Stimulated activated CD4-positive, alpha-beta T cell treated with anti-CD3 and anti-CD28 coated beads, TNF-alpha, amount 100 ng/mL, for 4 hours (primary cell): Measurements from ENCODE around the gene TANGO2.

Experiments used
- DNase-seq, 3 experiments: peaks; one replicate each; pipeline ENCODE4 v3.0.0-alpha.2; 2020; ENCODE audit warnings: low read depth in 3 of 3

TANGO2 gene

GRCh38 chr22:20026204-20026908, 5.4 kb downstream of the TANGO2 start:
- DNase-seq = no peak

- DNase-seq = no peak
Observed at GRCh38 chr22:20026996-20027601, 6.2 kb downstream of the TANGO2 start.

GRCh38 chr22:20027966-20028854, 7.3 kb downstream of the TANGO2 start:
- DNase-seq = no peak

DNA sequence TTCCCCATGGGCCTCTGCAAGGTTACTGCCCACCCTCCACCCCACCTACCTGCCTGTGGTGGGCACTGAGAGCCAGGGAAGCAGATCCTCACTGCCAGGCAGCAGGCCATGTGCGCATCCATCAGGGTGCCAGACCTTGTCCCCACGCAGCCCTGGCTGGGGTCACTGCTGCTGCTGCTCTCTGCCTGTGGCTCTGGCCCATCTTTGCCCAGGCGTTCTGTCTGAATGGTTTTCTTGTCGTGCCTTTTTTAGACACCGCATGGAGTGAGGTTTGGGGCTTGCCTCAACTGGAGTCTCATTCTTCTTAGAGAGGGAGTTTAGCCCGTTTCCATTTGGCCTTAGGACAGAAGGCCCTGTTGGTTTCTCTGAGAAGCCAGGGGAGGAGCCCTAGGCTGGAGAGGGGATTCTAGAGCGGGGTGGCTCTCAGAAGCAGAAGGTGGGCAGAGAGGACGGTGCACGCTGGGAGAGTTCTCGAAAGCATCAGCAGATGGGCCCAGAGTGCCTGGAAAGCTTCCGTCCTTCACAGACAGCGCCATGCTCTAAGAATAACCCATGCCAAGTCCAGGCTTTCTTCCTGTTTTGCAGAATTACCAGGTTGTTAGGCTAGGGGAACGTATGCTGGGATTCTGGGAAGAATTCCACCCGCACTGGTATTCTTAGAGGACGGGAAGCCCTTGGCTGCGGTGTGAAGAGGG, 8.1 kb downstream of the TANGO2 start:
- no peak for DNase-seq

DNA sequence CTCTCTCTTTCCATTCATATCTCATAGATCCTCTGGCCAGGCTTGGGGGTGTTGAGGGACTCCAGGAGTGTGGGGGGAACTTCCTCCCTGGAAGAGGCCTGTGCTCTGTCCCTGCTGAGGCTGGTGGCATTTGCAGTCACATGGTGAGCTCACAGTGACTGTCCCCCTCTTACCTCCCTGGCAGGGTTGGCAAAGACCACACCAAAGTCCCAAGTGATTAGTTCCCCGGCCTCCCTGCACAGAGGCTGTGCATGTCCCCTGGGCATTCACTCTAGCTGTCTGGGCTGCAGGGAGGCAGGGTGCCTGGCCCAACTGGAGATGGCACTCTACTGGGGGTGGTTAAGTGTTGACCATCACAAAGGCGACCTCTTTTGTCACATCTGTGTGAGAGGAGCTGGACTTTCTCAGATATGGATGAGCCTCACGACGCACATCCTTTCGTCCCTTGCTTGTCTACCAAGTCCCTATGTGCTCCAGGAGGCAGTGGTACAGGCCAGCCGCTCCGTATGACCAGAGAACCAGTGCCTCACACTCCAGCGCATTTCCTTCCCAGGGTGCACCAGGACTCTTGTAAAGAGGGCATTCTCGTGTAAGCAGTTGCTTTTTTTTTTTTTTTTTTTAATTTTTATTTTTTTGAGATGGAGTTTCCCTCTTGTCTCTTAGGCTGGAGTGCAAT, 8.8 kb downstream of the TANGO2 start:
- no peak for DNase-seq

DNA sequence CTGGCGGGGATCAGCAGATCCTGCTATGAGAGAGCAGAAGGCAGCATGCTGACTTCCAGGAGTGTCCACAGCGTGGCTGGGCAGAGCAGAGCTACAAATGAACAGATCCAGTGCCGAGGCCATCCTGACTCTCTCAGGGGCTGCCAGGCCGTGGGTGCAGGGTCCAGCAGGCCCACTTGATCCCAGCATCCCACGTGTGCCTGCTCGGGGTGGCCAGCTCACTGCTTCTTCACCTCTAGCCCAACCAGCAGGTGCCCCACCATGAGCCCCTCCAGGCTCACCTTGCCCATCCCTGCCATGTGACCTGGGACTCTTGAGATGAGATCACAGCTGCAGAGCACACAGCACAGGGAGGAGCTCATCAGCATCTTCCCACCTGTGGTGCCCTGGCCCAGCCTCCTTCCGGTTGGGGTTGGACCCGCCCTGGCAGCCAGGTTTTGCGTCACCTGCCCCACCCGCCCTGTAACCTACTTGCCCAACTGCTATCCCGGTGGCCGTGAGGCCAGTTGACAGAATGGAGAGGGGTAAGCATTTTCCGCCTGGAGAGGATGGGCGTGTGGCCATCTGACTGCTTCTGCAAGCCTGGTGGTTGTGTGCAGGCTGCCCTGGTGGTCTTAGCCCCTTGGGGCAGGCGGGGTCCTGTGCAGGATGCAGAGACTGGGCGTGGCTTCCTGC, 11.0 kb downstream of the TANGO2 start:
- DNase-seq = no peak

DNA sequence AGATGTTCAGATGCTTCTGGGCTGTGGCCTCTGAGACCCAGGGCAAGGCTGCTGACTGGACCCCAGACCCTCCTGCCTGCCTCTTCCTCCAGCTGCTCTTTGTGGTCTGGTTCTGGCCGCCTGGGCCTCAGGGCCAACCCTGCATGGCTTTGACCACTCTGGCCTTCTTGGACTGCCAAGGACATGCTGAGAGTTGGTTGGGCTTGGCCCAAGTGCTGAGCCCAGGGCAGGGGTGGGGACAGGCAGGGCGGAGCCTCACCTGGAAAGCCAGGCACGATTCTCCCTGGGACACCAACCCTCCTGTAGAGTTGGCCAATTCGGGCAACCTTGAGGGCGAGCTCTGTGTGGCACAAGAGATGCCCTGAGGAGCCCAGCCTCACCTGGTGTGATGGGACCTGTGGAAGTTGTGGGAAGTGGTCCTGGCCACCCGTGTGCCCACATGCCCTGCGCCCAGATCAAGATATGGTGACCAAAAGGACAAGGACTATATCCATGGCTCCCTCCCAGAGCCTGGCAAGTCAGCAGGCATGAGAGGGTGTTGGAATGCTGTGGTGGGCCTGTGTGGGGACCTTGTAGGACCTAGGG, 11.6 kb downstream of the TANGO2 start:
- DNase-seq = no peak

DNA sequence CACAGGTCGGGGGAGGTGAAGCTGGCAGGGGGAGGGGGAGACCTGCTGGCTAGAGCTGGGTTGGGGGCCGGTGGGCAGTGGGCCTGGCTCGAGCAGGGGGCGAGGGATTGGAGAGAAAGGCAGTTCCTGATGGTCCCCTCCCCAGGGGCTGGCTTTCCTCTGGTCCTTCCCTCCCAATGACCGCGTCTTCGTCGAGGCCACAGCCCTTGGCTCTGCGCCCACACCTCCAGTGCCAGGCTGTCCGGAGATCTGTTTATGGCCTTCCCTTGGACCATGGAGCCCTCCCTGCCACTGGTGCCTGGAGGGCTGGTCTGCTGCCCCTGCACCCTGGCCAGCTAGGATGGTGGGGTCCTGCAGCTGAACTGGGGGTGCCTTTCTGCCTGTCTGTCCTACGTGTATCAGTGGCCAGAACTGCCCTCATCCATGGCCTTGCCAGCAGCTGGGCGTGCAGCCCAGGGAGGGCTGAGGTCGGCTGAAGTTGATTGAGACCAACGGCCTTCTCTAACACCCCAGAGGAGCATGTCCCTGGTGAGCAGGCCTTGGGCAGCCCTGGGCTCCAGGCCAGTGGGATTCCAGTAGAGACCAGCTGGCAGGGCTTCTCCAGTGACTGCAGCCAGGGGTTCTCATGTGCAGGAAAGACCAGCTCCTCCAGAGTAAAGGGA, 12.3 kb downstream of the TANGO2 start:
- DNase-seq = no peak

GRCh38 chr22:20034143-20034542, 13.2 kb downstream of the TANGO2 start:
- no peak for DNase-seq

DNA sequence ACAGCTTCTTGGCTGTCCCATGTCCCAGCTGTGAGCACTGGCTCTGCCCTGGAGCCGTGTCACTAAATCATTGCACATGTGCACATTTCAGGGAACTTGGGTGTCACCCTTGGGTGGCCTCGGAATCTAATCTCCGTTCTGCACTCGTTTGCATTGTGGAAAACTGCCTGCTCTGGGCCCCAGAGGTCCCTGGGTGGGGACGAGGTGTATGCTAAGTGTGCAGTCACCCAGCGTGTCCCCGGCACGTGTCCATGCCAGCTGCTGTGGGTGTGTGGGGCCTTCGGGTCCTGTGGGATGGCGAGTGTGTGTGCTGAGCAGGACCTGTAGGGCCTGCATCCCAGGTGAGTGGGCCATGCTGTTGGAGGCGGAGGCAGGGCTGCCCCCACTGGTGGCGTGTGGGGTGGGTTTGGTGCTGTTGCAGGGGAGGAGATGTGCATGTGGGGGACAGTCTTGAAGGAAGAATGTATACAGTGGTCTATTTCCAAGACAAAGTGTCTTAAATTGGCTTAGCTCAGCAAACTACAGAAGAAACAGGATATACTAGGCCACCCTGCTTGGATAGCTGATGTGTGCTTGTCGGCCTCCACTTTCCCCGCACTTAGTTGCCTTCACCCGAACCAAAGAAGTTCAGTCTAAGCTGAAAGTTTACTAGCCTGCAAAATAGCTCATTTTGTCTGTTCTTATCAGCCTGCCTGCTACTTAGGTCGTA, 14.6 kb downstream of the TANGO2 start:
- DNase-seq = no peak

- DNase-seq = no peak
Observed at GRCh38 chr22:20036084-20036482, 15.2 kb downstream of the TANGO2 start.

DNA sequence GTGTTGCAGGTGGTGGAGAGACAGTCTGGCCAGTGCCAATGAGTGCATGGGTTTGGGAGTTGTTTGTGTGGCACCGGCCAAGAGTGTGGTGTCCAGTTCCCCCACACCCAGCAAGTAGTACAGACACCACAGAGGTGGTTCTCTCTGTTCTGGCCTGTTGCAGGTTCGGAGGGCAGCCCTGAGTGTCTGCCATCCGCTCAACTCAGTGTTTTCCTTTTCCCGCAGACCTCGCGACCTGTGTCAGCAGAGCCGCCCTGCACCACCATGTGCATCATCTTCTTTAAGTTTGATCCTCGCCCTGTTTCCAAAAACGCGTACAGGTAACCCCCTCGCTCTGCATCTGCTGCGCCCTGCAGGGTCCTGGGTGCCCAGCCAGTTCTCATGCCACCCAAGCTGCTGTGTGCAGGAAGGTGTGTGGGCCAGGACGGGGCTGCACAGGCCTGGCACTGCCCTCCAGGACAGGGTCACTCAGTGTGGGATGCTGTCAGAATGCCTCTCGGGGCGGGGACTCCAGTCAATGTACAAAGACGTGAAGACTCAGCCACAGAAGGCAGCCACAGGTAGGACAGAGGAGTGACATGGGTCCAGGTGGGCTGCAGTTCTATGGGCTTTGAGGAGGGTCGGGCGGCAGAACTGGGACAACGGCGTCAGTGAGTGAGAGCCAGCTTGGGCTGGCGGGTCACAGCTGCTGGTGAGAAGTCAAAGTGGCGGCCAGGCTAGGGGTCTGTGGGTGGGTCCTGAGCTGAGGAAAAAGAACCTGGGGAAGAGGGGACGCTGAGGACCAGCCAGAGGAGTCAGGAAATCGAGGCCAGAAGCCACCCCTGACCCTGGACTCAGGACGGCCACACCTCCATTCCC, 15.9 kb downstream of the TANGO2 start:
- DNase-seq = no peak

GRCh38 chr22:20037419-20037818, 16.5 kb downstream of the TANGO2 start:
- no peak for DNase-seq

GRCh38 chr22:20038574-20038973, 17.7 kb downstream of the TANGO2 start:
- DNase-seq = no peak

DNA sequence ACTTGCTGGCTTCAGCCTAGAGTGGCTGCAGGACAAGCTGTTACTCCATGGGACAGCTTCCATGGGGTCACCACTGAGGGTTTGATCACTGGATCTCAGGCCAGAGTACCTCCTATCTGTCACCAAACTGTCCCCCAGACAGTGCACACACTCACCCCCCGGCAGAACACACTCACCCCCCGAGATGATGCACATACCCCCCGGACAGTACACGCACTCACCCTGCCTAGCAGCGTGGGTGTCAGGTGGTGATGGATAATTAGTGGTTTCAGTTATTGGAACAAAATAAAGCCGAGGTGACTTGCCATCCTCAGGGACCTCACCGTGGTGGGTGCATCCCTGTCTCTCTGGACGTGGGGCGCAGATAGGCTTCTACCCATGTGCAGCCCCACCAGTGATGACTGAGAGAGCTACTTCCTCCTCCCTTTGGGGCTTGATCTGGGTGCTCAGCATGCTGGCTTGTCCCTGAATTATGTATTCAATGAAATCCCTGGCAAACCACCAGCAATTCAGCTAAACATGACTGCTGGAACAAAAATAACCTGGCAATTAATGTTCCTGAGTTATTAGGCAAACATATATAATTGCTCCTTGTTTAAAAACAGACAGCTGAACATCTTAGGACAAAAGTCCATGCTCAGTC, 18.9 kb downstream of the TANGO2 start:
- no peak for DNase-seq

DNA sequence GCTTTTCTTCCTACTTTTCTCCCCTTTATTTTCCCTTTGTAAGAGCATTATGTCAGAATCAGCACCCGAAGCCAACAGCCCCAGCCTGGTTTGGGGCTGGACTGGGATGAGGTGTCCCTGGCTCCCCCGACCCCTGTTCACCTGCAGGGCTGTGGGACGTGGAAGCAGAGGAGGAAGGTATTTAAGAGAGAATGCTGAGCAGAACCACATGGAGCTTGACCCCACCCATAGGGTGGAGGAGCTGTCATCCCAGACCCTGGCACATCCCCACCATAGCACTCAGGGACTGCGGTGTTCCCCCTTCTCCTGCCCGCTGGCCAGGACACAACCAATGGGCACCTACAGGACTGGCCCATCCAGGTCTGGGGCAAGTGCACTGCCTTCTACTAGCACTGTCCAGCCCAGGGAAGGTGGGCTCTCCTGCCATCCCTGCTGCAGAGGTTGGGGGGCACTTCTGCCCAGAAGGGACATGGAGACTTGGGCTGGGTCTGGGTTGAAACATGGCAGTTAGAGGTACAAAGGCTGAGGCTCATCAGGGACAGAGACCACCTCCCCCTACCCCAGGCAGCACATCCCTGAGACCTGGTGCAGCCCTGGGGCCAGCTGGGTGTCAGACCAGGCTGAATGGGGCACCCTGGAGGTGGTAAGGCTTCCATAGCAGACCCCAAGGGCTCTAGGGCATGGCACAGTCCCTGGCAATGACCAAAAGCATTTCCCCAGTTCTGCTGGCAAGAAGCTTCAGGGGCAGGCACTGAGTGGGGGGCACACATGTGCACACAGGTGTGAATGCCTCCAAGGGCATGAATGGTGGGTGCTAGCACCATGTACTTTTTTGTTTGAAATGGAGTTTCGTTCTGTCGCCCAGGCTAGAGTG, 19.7 kb downstream of the TANGO2 start:
- no peak for DNase-seq
